HG03064 (cell line): Measurements from ENCODE around the gene FCMR.
"Not testable (repeated sequence)": the region's sequence is repeated elsewhere in the genome, so short reads cannot be mapped to it uniquely, and the experiment has no call there.

Experiments
- ATAC-seq: cut with Tn5 transposase; IDR thresholded peaks from one replicate; pipeline ENCODE4 v1.9.1; 2021; ENCODE audit warnings: low read depth; ENCODE audit not compliant: unreplicated experiment

Gene FCMR

GRCh38 chr1:206924592-206925105 is 2.9 kb upstream of the FCMR start:
- peak; percentile 11 for ATAC-seq

GRCh38 chr1:206923961-206924557 is 2.3 kb upstream of the FCMR start:
- not testable (repeated sequence) for ATAC-seq

GRCh38 chr1:206923009-206923960 is 1.5 kb upstream of the FCMR start:
- ATAC-seq, result peak; percentile 43

- no peak for ATAC-seq
These were observed 783 bp upstream of the FCMR start for GRCh38 chr1:206922524-206922923.

GRCh38 chr1:206918076-206918475 is 3.7 kb downstream of the FCMR start:
- ATAC-seq, result no peak

GRCh38 chr1:206916000-206916709 is 5.6 kb downstream of the FCMR start:
- ATAC-seq, result no peak

- ATAC-seq, result no peak
These were observed 6.6 kb downstream of the FCMR start for GRCh38 chr1:206915030-206915735.

GRCh38 chr1:206913766-206914537 is 7.8 kb downstream of the FCMR start:
- ATAC-seq, result no peak

GRCh38 chr1:206912445-206913095 is 9.2 kb downstream of the FCMR start:
- no peak for ATAC-seq

GRCh38 chr1:206911064-206911663 is 10.6 kb downstream of the FCMR start:
- ATAC-seq, result no peak

- no peak for ATAC-seq
These were observed 11.8 kb downstream of the FCMR start for GRCh38 chr1:206909883-206910318.

GRCh38 chr1:206909161-206909882 is 12.4 kb downstream of the FCMR start:
- no peak for ATAC-seq

- no peak for ATAC-seq
These were observed 13.7 kb downstream of the FCMR start for GRCh38 chr1:206908038-206908437.

- no peak for ATAC-seq
These were observed 14.3 kb downstream of the FCMR start for GRCh38 chr1:206907304-206907991.

- peak; percentile 50 for ATAC-seq
These were observed 16.2 kb downstream of the FCMR start for GRCh38 chr1:206905295-206906164.

GRCh38 chr1:206904423-206905142 is 17.2 kb downstream of the FCMR start:
- ATAC-seq, result no peak
